HG02623 (cell line): Measurements from ENCODE around the gene ART3.
"Not testable (repeated sequence)": the region's sequence is repeated elsewhere in the genome, so short reads cannot be mapped to it uniquely, and the experiment has no call there.

ENCODE experiments used
- ATAC-seq: cut with Tn5 transposase; IDR thresholded peaks from one replicate; pipeline ENCODE4 v1.9.1; 2021; ENCODE audit warnings: moderate library complexity; ENCODE audit not compliant: unreplicated experiment

ART3 gene

GRCh38 chr4:76074468-76074867 is at the start of gene ART3:
ART3 (plus strand) TSS chr4:76074709; CDS start chr4:76075890, 1,181 bp downstream.
- no peak for ATAC-seq

GRCh38 chr4:76028350-76028765 is 46.2 kb upstream of the ART3 start:
- no peak for ATAC-seq

GRCh38 chr4:76029300-76029699 is 45.2 kb upstream of the ART3 start:
- no peak for ATAC-seq

- no peak for ATAC-seq
Measured at GRCh38 chr4:76035141-76035540, 39.4 kb upstream of the ART3 start.

GRCh38 chr4:76035799-76036380 is 38.6 kb upstream of the ART3 start, which contains the start of gene CXCL11:
CXCL11 (minus strand) TSS chr4:76036070; CDS start chr4:76035987, 83 bp downstream.
- no peak for ATAC-seq

- no peak for ATAC-seq
Measured at GRCh38 chr4:76036855-76037254, 37.7 kb upstream of the ART3 start.

GRCh38 chr4:76042241-76042998 is 32.1 kb upstream of the ART3 start:
- ATAC-seq = not testable (repeated sequence)

GRCh38 chr4:76043306-76043705 is 31.2 kb upstream of the ART3 start:
- not testable (repeated sequence) for ATAC-seq

- not testable (repeated sequence) for ATAC-seq
Measured at GRCh38 chr4:76044686-76045085, 29.8 kb upstream of the ART3 start.

GRCh38 chr4:76049860-76050416 is 24.6 kb upstream of the ART3 start:
- ATAC-seq = not testable (repeated sequence)

- ATAC-seq = not testable (repeated sequence)
Measured at GRCh38 chr4:76050560-76051050, 23.9 kb upstream of the ART3 start.

- ATAC-seq = no peak
Measured at GRCh38 chr4:76053730-76054129, 20.8 kb upstream of the ART3 start.

GRCh38 chr4:76055016-76055415 is 19.5 kb upstream of the ART3 start:
- ATAC-seq = peak; percentile 97

GRCh38 chr4:76055421-76055820 is 19.1 kb upstream of the ART3 start:
- ATAC-seq = no peak

GRCh38 chr4:76058302-76058701 is 16.2 kb upstream of the ART3 start:
- peak; percentile 30 for ATAC-seq

GRCh38 chr4:76058888-76059426 is 15.6 kb upstream of the ART3 start:
- ATAC-seq = no peak

GRCh38 chr4:76059750-76060149 is 14.8 kb upstream of the ART3 start:
- no peak for ATAC-seq

- no peak for ATAC-seq
Measured at GRCh38 chr4:76060506-76060905, 14.0 kb upstream of the ART3 start.

- ATAC-seq = no peak
Measured at GRCh38 chr4:76061421-76061820, 13.1 kb upstream of the ART3 start.

GRCh38 chr4:76061982-76062381 is 12.5 kb upstream of the ART3 start:
- peak; percentile 62 for ATAC-seq

GRCh38 chr4:76066546-76066945 is 8.0 kb upstream of the ART3 start:
- ATAC-seq = no peak
